Endothelial cell of umbilical vein (primary cell): ENCODE measurements around the gene GFPT1.

Experiments used
- EZH2 ChIP-seq: IDR thresholded peaks from 2 replicates; pipeline ENCODE4 v1.6.1; 2012; ENCODE audit warnings: borderline replicate concordance, low read depth, mild to moderate bottlenecking, moderate library complexity, low read length, inconsistent platforms; ENCODE audit not compliant: severe bottlenecking
- MYC ChIP-seq: IDR thresholded peaks from one replicate; pipeline ENCODE4 v1.6.1; 2011; ENCODE audit warnings: mild to moderate bottlenecking, low read depth, low read length
- TF ChIP-seq, protein P1 (sequence below), 2 donors: IDR thresholded peaks; 1 replicate in 1 of 2; 2 replicates in 1 of 2; pipeline ENCODE4 v1.5.1; 2011; ENCODE audit warnings: low read length in 2 of 2, mild to moderate bottlenecking in 2 of 2, moderate library complexity in 2 of 2, control low read depth in 1 of 2, inconsistent platforms in 1 of 2, low read depth in 1 of 2; ENCODE audit not compliant: insufficient read depth in 1 of 2; ENCODE audit errors: extremely low read depth in 1 of 2

GRCh38 chr2:69322631-69323030, 64.4 kb downstream of the GFPT1 start:
- TF ChIP-seq, protein P1, sequence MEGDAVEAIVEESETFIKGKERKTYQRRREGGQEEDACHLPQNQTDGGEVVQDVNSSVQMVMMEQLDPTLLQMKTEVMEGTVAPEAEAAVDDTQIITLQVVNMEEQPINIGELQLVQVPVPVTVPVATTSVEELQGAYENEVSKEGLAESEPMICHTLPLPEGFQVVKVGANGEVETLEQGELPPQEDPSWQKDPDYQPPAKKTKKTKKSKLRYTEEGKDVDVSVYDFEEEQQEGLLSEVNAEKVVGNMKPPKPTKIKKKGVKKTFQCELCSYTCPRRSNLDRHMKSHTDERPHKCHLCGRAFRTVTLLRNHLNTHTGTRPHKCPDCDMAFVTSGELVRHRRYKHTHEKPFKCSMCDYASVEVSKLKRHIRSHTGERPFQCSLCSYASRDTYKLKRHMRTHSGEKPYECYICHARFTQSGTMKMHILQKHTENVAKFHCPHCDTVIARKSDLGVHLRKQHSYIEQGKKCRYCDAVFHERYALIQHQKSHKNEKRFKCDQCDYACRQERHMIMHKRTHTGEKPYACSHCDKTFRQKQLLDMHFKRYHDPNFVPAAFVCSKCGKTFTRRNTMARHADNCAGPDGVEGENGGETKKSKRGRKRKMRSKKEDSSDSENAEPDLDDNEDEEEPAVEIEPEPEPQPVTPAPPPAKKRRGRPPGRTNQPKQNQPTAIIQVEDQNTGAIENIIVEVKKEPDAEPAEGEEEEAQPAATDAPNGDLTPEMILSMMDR (IDR thresholded peaks at IDR 0.05; ENCODE audit: extremely low read depth in 1 of 2, insufficient read depth in 1 of 2, low read depth in 1 of 2, low read length in 2 of 2): no peak
- no peak for TF ChIP-seq EZH2
- no peak for TF ChIP-seq MYC
